CD14-positive monocyte (primary cell): Measurements from ENCODE around the gene PHYHIPL. TPM values are rescaled to one million over a fixed set of nuclear protein-coding genes. Genes with fewer than 3 reads are reported as not detected.

ENCODE experiments used
- DNase-seq, 3 donors: peaks; one replicate each; pipeline ENCODE4 v3.0.0-alpha.2; 2011 to 2022
- H2AFZ ChIP-seq: 2 replicates; pipeline ENCODE4 v1.6.0; 2012; ENCODE audit warnings: mild to moderate bottlenecking, low read depth, low read length, inconsistent platforms; ENCODE audit not compliant: insufficient read depth, poor library complexity, severe bottlenecking
- H3K27ac ChIP-seq, 2 donors: 1 replicate in 1 of 2; 2 replicates in 1 of 2; pipeline ENCODE4 v1.5.1; 2012 to 2013; ENCODE audit warnings: low read length in 2 of 2, control low read depth in 1 of 2, inconsistent platforms in 1 of 2, low read depth in 1 of 2, mild to moderate bottlenecking in 1 of 2
- H3K27me3 ChIP-seq, 2 donors: one replicate each; pipeline versions ENCODE4 v1.6.0 to v1.6.1; 2011 to 2013; ENCODE audit warnings: low read length in 2 of 2; ENCODE audit not compliant: control insufficient read depth in 2 of 2, insufficient read depth in 2 of 2
- H3K36me3 ChIP-seq, 2 donors: replicated peaks in 1 of 2; 1 replicate in 1 of 2; 2 replicates in 1 of 2; pipeline versions ENCODE4 v1.5.1 to v1.6.1; 2012 to 2013; ENCODE audit warnings: low read length in 2 of 2, control low read depth in 1 of 2, inconsistent platforms in 1 of 2, mild to moderate bottlenecking in 1 of 2; ENCODE audit not compliant: insufficient read depth in 2 of 2, control insufficient read depth in 1 of 2
- H3K4me1 ChIP-seq, 2 donors: 1 replicate in 1 of 2; 2 replicates in 1 of 2; pipeline versions ENCODE4 v1.5.1 to v1.6.1; 2012 to 2013; ENCODE audit warnings: low read length in 2 of 2, control low read depth in 1 of 2, inconsistent platforms in 1 of 2, mild to moderate bottlenecking in 1 of 2, moderate library complexity in 1 of 2; ENCODE audit not compliant: insufficient read depth in 2 of 2, control insufficient read depth in 1 of 2
- H3K4me2 ChIP-seq: replicated peaks from 2 replicates; pipeline ENCODE3; 2012; ENCODE audit warnings: low read length, moderate library complexity, mild to moderate bottlenecking; ENCODE audit not compliant: poor library complexity, severe bottlenecking; ENCODE audit errors: extremely low read depth
- H3K4me3 ChIP-seq, 3 experiments: fragments of 200-600 bp in 1 of 3; sonication (generic) in 1 of 3; replicated peaks in 1 of 3; 1 replicate in 2 of 3; 2 replicates in 1 of 3; pipeline ENCODE4 v1.5.1; 2011 to 2013; ENCODE audit warnings: low read length in 3 of 3, mild to moderate bottlenecking in 3 of 3, control low read depth in 2 of 3, low read depth in 2 of 3, inconsistent platforms in 1 of 3, moderate library complexity in 1 of 3
- H3K79me2 ChIP-seq: 2 replicates; pipeline ENCODE4 v1.6.0; 2012; ENCODE audit warnings: mild to moderate bottlenecking, control low read depth, inconsistent platforms, low read length, moderate library complexity; ENCODE audit not compliant: insufficient read depth
- H3K9ac ChIP-seq: 2 replicates; pipeline ENCODE4 v1.6.0; 2017; ENCODE audit warnings: low read length, mild to moderate bottlenecking; ENCODE audit not compliant: insufficient read depth, poor library complexity, severe bottlenecking
- H3K9me3 ChIP-seq, 2 donors: replicated peaks in 1 of 2; 1 replicate in 1 of 2; 2 replicates in 1 of 2; pipeline versions ENCODE4 v1.5.1 to v1.6.1; 2012 to 2013; ENCODE audit warnings: low read length in 2 of 2, control low read depth in 1 of 2; ENCODE audit not compliant: control insufficient read depth in 1 of 2, insufficient read depth in 1 of 2
- H4K20me1 ChIP-seq: 2 replicates; pipeline ENCODE4 v1.6.0; 2012; ENCODE audit warnings: mild to moderate bottlenecking, low read length, control low read depth, moderate library complexity; ENCODE audit not compliant: insufficient read depth
- H3K27ac Mint-ChIP-seq, 7 donors: one replicate each; pipeline ENCODE4 v1.8.0; 2020; ENCODE audit warnings: mild to moderate bottlenecking in 7 of 7, mixed read lengths in 7 of 7, moderate library complexity in 6 of 7, inconsistent platforms in 2 of 7
- H3K27me3 Mint-ChIP-seq, 3 donors: one replicate each; pipeline ENCODE4 v1.8.0; 2021 to 2022; ENCODE audit warnings: low read depth in 3 of 3, mild to moderate bottlenecking in 3 of 3, mixed read lengths in 3 of 3, moderate library complexity in 3 of 3, inconsistent platforms in 1 of 3
- H3K36me3 Mint-ChIP-seq, 2 donors: one replicate each; pipeline ENCODE4 v1.8.0; 2020; ENCODE audit warnings: mixed read lengths in 2 of 2, inconsistent platforms in 1 of 2, mild to moderate bottlenecking in 1 of 2
- H3K4me1 Mint-ChIP-seq: one replicate; pipeline ENCODE4 v1.8.0; 2020; ENCODE audit warnings: mild to moderate bottlenecking, mixed read lengths
- H3K4me3 Mint-ChIP-seq, 2 donors: one replicate each; pipeline ENCODE4 v1.8.0; 2020; ENCODE audit warnings: mild to moderate bottlenecking in 2 of 2, mixed read lengths in 2 of 2, moderate library complexity in 1 of 2
- H3K9me3 Mint-ChIP-seq, 7 donors: one replicate each; pipeline ENCODE4 v1.8.0; 2020 to 2022; ENCODE audit warnings: mixed read lengths in 7 of 7, mild to moderate bottlenecking in 6 of 7, moderate library complexity in 6 of 7, inconsistent platforms in 2 of 7
- intact Hi-C, 2 donors: fragments of 100-400 bp; cut with micrococcal nuclease; formaldehyde crosslinking; loops; one replicate each; pipeline versions ENCODE4 v1.15.0 to v1.15.1; 2023
- polyA plus RNA-seq, 3 donors: library from polyadenylated mRNA; depleted of rRNA in 1 of 3; unstranded in 2 of 3; stranded (reverse) in 1 of 3; fragments of 300-500 nt in 2 of 3; fragments of >200 nt in 1 of 3; fragmentation: Illumina TruSeq in 2 of 3; gene quantifications; 1 replicate in 2 of 3; 2 replicates in 1 of 3; pipeline ENCODE4 v1.2.3, GENCODE V29; 2012 to 2021
- TF ChIP-seq, protein P1 (sequence below): fragments of 200-600 bp; IDR thresholded peaks from one replicate; pipeline ENCODE4 v1.8.0; 2022; ENCODE audit warnings: antibody characterized with exemption, mild to moderate bottlenecking

The PHYHIPL gene
- polyA plus RNA-seq, 3 donors = not detected

DNA sequence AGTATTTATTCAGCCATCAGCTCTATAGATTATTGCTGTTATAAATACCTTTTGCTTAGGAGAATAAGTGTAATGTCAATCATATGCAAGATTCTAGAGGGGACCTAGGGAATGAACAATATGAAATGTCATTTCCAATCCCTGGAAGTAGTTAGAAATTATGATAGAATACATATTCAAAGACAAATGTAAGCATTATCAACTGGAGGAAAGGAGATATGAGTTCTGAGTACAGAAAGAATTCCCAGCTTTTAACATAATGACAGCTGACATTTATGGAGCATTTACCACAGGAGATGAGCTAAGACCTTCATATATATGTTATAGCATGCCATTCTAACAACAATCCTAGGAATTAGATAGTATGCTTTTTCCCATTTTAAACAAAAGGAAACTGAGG lies 99.7 kb downstream of the PHYHIPL start:
- Histone ChIP-seq H3K27ac (no peak overlapping the region), H3K4me1 (no peaks in the 10 kb centered on the region), H3K27me3 (no peaks in the 10 kb centered on the region), H3K9me3 (no peaks in the 10 kb centered on the region), H3K9ac (no peak overlapping the region), H4K20me1 (no peaks in the 10 kb centered on the region), H3K79me2 (no peaks in the 10 kb centered on the region), H2AFZ (no peak overlapping the region), H3K4me2 (no peak overlapping the region), H3K4me3 (no peak overlapping the region), H3K36me3 (no peaks in the 10 kb centered on the region)
- TF ChIP-seq, protein P1, sequence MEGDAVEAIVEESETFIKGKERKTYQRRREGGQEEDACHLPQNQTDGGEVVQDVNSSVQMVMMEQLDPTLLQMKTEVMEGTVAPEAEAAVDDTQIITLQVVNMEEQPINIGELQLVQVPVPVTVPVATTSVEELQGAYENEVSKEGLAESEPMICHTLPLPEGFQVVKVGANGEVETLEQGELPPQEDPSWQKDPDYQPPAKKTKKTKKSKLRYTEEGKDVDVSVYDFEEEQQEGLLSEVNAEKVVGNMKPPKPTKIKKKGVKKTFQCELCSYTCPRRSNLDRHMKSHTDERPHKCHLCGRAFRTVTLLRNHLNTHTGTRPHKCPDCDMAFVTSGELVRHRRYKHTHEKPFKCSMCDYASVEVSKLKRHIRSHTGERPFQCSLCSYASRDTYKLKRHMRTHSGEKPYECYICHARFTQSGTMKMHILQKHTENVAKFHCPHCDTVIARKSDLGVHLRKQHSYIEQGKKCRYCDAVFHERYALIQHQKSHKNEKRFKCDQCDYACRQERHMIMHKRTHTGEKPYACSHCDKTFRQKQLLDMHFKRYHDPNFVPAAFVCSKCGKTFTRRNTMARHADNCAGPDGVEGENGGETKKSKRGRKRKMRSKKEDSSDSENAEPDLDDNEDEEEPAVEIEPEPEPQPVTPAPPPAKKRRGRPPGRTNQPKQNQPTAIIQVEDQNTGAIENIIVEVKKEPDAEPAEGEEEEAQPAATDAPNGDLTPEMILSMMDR = no peak
- Mint-ChIP-seq H3K4me1 (no peaks in the 10 kb centered on the region), H3K9me3 (peaks cover 0 to 3% (median 0%) of the 10 kb centered on the region in 7 donors), H3K27me3 (peaks cover 0 to 1% (median 0%) of the 10 kb centered on the region in 3 donors), H3K27ac (no peak overlapping the region), H3K36me3 (no peaks in the 10 kb centered on the region), H3K4me3 (no peak overlapping the region)
- no peak for DNase-seq
- intact Hi-C loops = no loop called here

DNA sequence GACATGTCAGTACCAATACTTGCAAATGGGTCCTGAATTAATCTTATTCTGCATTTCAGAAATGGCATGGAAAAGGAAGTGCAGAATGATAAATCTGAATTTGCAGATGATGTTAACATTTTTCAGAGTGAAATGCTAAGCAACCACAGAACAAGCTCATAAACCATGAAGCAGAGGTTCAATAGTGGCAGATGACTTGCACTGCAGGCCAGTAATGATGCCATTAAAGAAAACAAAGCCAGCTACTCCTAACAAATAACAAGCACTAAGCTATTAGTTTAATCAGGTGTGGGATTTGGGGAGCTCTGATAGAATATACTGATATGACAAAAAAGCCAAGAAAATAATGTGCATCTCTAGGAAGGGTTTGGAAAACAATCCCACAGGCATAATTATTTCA lies 100.5 kb downstream of the PHYHIPL start:
- Mint-ChIP-seq H3K27me3 (peaks cover 0 to 2% (median 1%) of the 10 kb centered on the region in 3 donors), H3K9me3 (peaks cover 0 to 3% (median 0%) of the 10 kb centered on the region in 7 donors), H3K4me1 (no peaks in the 10 kb centered on the region), H3K27ac (no peak overlapping the region), H3K4me3 (no peak overlapping the region), H3K36me3 (no peaks in the 10 kb centered on the region)
- H4K20me1 ChIP-seq = no peaks in the 10 kb centered on the region
- intact Hi-C loops = no loop called here
- DNase-seq = no peak
- H3K4me1 ChIP-seq = no peaks in the 10 kb centered on the region
- no peak overlapping the region for H3K4me2 ChIP-seq
- TF ChIP-seq, protein P1 = no peak
- no peak overlapping the region for H3K9ac ChIP-seq
- no peak overlapping the region for H2AFZ ChIP-seq
- H3K27ac ChIP-seq = no peak overlapping the region
- no peaks in the 10 kb centered on the region for H3K36me3 ChIP-seq
- no peak overlapping the region for H3K4me3 ChIP-seq
- H3K27me3 ChIP-seq = no peaks in the 10 kb centered on the region
- H3K79me2 ChIP-seq = no peaks in the 10 kb centered on the region
- no peaks in the 10 kb centered on the region for H3K9me3 ChIP-seq
